ENCODE measurements around the gene IL20RB. TPM values are rescaled to one million over a fixed set of nuclear protein-coding genes. Genes with fewer than 3 reads are reported as not detected.
A peak's percentile ranks its signal among the peaks of the same experiment; 100 is the strongest.

IL20RB gene
- total RNA-seq, 4 donors from 2014 or later: 0.75 to 1.4 (median 1.1) TPM

GRCh38 chr3:136925425-136926190 is 32.2 kb upstream of the IL20RB start:
- peaks cover 14 to 36% (median 30%) of the 10 kb centered on the region in 4 donors for H3K4me1 ChIP-seq
- TF ChIP-seq POLR2A (IDR thresholded peaks at IDR 0.05; ENCODE audit: low read depth): no peak
- TF ChIP-seq POLR2AphosphoS5 (IDR thresholded peaks at IDR 0.05): no peak
- no peak for TF ChIP-seq EP300 (IDR thresholded peaks at IDR 0.05)
- no peak for TF ChIP-seq CTCF (IDR thresholded peaks at IDR 0.05)
- H3K4me3 ChIP-seq: no peak overlapping the region
- DNase-seq (ENCODE audit: extremely low spot score): no peak
- intact Hi-C loops (cut with DNase I): loop anchor here (5.0 kb wide), 1 partner anchor 63 kb away; the partner anchor contains the start of gene NCK1
- H3K36me3 ChIP-seq: peaks cover 0 to 7% (median 3%) of the 10 kb centered on the region in 4 donors
- no peak overlapping the region for H3K27ac ChIP-seq (replicated peaks in 1 of 4)
- WGBS: 63% methylated on average over 7 of the region's 7 CpGs
- H3K27me3 ChIP-seq: no peaks in the 10 kb centered on the region
- no peaks in the 10 kb centered on the region for H3K9me3 ChIP-seq

- Histone ChIP-seq H3K27ac (replicated peaks in 1 of 4) (no peak overlapping the region), H3K36me3 (peaks cover 0 to 7% (median 3%) of the 10 kb centered on the region in 4 donors), H3K9me3 (no peaks in the 10 kb centered on the region), H3K27me3 (no peaks in the 10 kb centered on the region), H3K4me3 (no peak overlapping the region), H3K4me1 (peaks cover 18 to 62% (median 55%) of the 10 kb centered on the region in 4 donors)
- TF ChIP-seq POLR2AphosphoS5 (IDR thresholded peaks at IDR 0.05): no peak
- no peak for DNase-seq (ENCODE audit: extremely low spot score)
- intact Hi-C loops (cut with DNase I): loop anchor here (5.0 kb wide), 1 partner anchor 66 kb away; the partner anchor contains the start of gene NCK1
Observed at GRCh38 chr3:136928240-136928639, 29.5 kb upstream of the IL20RB start.

DNA sequence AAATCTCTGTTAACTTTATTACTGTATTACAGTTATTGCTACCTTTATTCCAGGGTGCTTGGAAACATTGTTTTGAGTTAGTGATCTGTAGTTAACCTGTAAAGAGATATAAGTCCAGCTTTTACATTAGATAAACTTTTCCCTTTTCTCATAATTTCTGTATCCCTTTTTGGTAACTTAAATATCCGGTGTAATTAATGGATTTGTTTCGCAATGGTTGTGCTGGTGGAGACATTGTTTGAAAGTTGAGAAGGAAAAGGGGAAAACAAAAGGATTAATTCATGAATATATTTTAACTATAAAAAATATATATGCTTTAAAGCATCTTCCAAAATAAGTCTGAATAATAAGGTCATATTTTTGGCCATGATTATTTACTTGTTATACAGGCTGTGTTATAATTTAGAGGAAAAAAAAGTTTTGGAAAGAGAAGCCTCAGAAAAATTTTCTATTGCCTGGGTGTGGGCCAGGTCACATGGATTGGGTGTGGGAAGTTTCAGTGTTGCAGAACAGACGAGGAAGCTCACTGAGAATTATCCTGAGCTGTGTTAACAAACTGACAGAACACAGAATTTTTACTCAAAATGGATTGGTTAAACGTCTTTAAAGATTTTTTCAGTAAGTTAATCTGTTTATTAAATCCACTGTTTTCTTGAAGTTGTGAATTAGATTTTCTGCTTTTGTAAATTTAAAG is 27.7 kb upstream of the IL20RB start:
- 14% methylated on average over 4 of the region's 4 CpGs for WGBS
- peak overlapping the region; percentile 46 to 63 (median 52) for H3K27ac ChIP-seq (replicated peaks in 1 of 4)
- DNase-seq (ENCODE audit: extremely low spot score): no peak
- H3K36me3 ChIP-seq: peaks cover 0 to 12% (median 3%) of the 10 kb centered on the region in 4 donors
- TF ChIP-seq POLR2A (IDR thresholded peaks at IDR 0.05; ENCODE audit: low read depth): no peak
- peak in 1 of 2 donors; percentile 53 for TF ChIP-seq POLR2AphosphoS5 (IDR thresholded peaks at IDR 0.05)
- peak overlapping the region; percentile 34 to 46 (median 42) for H3K4me3 ChIP-seq
- peaks cover 15 to 69% (median 63%) of the 10 kb centered on the region in 4 donors for H3K4me1 ChIP-seq
- no peaks in the 10 kb centered on the region for H3K9me3 ChIP-seq
- H3K27me3 ChIP-seq: no peaks in the 10 kb centered on the region
- intact Hi-C loops (cut with DNase I): loop anchor here (5.0 kb wide), 1 partner anchor 68 kb away; the partner anchor contains the start of gene NCK1

DNA sequence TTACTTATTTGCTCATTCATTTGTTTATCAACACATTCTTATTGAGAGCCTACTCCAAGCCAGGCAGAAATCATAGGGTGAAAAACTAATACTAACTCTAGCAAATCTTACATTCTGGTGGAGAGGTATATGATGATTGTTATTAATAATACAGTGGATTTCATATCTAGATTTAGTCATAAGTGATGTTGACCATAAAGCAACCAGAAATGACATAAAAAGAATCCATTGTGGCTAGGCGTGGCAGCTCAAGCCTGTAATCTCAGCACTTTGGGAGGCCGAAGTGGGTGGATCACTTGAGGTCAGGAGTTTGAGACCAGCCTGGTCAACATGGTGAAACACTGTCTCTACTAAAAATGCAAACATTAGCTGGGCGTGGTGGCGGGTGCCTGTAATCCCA is 26.2 kb upstream of the IL20RB start:
- Histone ChIP-seq H3K36me3 (peaks cover 0 to 17% (median 3%) of the 10 kb centered on the region in 4 donors), H3K4me3 (peak overlapping the region; percentile 34 to 46 (median 42)), H3K27me3 (no peaks in the 10 kb centered on the region), H3K4me1 (peaks cover 11 to 70% (median 61%) of the 10 kb centered on the region in 4 donors), H3K27ac (replicated peaks in 1 of 4) (peak overlapping the region; percentile 46 to 63 (median 52)), H3K9me3 (no peaks in the 10 kb centered on the region)
- TF ChIP-seq EP300 (IDR thresholded peaks at IDR 0.05): no peak
- no peak for TF ChIP-seq CTCF (IDR thresholded peaks at IDR 0.05)
- TF ChIP-seq POLR2A (IDR thresholded peaks at IDR 0.05; ENCODE audit: low read depth): no peak
- TF ChIP-seq POLR2AphosphoS5 (IDR thresholded peaks at IDR 0.05): no peak
- DNase-seq (ENCODE audit: extremely low spot score): no peak
- WGBS: 83% methylated on average over 4 of the region's 4 CpGs
- intact Hi-C loops (cut with DNase I): no loop called here

GRCh38 chr3:136932523-136932922 is 25.3 kb upstream of the IL20RB start:
- peak overlapping the region in 3 of 4 donors; percentile 34 to 46 (median 40) for H3K4me3 ChIP-seq
- no peak for DNase-seq (ENCODE audit: extremely low spot score)
- H3K36me3 ChIP-seq: peaks cover 0 to 17% (median 3%) of the 10 kb centered on the region in 4 donors
- peak overlapping the region in 3 of 4 donors; percentile 3 to 28 (median 10) for H3K27ac ChIP-seq (replicated peaks in 1 of 4)
- intact Hi-C loops (cut with DNase I): no loop called here
- 64% methylated on average over 1 of the region's 1 CpG for WGBS
- no peaks in the 10 kb centered on the region for H3K27me3 ChIP-seq
- peaks cover 11 to 70% (median 61%) of the 10 kb centered on the region in 4 donors for H3K4me1 ChIP-seq
- H3K9me3 ChIP-seq: no peaks in the 10 kb centered on the region
- no peak for TF ChIP-seq POLR2AphosphoS5 (IDR thresholded peaks at IDR 0.05)
- no peak for TF ChIP-seq EP300 (IDR thresholded peaks at IDR 0.05)
